ENCODE measurements around the gene TOR1B.

DNA sequence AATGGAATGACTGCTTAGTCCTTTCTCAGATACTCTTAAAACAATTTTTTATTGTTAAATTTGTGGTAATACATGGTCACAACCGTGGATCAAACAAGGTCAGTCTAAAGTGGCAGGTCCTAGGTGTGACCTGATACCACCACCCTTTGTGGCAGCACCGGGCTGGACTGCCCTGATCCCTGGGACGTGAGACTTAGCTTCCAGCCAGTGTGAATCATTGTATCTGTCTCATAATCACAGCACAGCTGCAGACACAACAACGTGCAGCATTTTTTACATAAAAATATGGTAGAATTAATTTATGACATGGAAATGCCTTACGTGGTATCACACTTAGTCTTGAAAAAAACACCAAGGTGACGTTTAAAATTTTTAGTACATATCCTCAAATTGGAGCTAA is 7.8 kb downstream of the TOR1B start:
- TF ChIP-seq, protein P1, sequence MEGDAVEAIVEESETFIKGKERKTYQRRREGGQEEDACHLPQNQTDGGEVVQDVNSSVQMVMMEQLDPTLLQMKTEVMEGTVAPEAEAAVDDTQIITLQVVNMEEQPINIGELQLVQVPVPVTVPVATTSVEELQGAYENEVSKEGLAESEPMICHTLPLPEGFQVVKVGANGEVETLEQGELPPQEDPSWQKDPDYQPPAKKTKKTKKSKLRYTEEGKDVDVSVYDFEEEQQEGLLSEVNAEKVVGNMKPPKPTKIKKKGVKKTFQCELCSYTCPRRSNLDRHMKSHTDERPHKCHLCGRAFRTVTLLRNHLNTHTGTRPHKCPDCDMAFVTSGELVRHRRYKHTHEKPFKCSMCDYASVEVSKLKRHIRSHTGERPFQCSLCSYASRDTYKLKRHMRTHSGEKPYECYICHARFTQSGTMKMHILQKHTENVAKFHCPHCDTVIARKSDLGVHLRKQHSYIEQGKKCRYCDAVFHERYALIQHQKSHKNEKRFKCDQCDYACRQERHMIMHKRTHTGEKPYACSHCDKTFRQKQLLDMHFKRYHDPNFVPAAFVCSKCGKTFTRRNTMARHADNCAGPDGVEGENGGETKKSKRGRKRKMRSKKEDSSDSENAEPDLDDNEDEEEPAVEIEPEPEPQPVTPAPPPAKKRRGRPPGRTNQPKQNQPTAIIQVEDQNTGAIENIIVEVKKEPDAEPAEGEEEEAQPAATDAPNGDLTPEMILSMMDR (IDR thresholded peaks at IDR 0.05): no peak
- no peak for TF ChIP-seq POLR2A (IDR thresholded peaks at IDR 0.05)

Data from uterus (tissue), 2 donors.